K562 (cell line): ENCODE results near the gene GALNT9.

ENCODE experiments used
- CHCHD3 ChIP-seq: fragments of 250-450 bp; sonication (Bioruptor Pico); IDR thresholded peaks from 2 replicates; pipeline ENCODE4 v2.1.2; 2022; ENCODE audit warnings: mild to moderate bottlenecking
- CXXC5 ChIP-seq: fragments of 250-450 bp; sonication (Bioruptor Pico); IDR thresholded peaks from 2 replicates; pipeline ENCODE4 v1.8.0; 2022; ENCODE audit warnings: inconsistent platforms, mild to moderate bottlenecking, moderate library complexity
- FOXJ2 ChIP-seq: fragments of 200-800 bp; sonication (Bioruptor generic); IDR thresholded peaks from 2 replicates; pipeline ENCODE4 v1.6.1; 2016; ENCODE audit warnings: missing genetic modification characterization, missing compliant biosample characterization
- FOXK2 ChIP-seq, 2 experiments: fragments of 450-650 bp; IDR thresholded peaks in 1 of 2; conservative IDR thresholded peaks in 1 of 2; 2 replicates each; pipeline ENCODE4 v1.6.1; 2016; ENCODE audit warnings: low read depth in 2 of 2, mild to moderate bottlenecking in 1 of 2
- MEIS2 ChIP-seq: fragments of 450-650 bp; IDR thresholded peaks from 2 replicates; pipeline ENCODE4 v1.6.1; 2014; ENCODE audit warnings: mild to moderate bottlenecking; ENCODE audit not compliant: partially characterized antibody
- MYC ChIP-seq, 2 experiments: fragments of 250-450 bp in 1 of 2; sonication (Bioruptor Pico) in 1 of 2; IDR thresholded peaks; 2 replicates each; pipeline versions ENCODE4 v1.5.1 to v1.6.1; 2012 to 2021; ENCODE audit warnings: low read depth in 2 of 2, borderline replicate concordance in 1 of 2, improper control_type of control experiment in 1 of 2, low read length in 1 of 2, mild to moderate bottlenecking in 1 of 2, moderate library complexity in 1 of 2
- POU5F1 ChIP-seq: fragments of 150-350 bp; IDR thresholded peaks from 2 replicates; pipeline ENCODE4 v1.6.1; 2014; ENCODE audit warnings: borderline replicate concordance, low read length, low read depth, mild to moderate bottlenecking; ENCODE audit not compliant: partially characterized antibody
- TAF9B ChIP-seq: fragments of 450-650 bp; IDR thresholded peaks from 2 replicates; pipeline ENCODE4 v1.6.1; 2018; ENCODE audit warnings: mild to moderate bottlenecking; ENCODE audit not compliant: partially characterized antibody
- YY1 ChIP-seq, 3 experiments: IDR thresholded peaks; 2 replicates each; pipeline ENCODE4 v1.6.1; 2011; ENCODE audit warnings: low read length in 2 of 3, mild to moderate bottlenecking in 2 of 3, moderate library complexity in 2 of 3, borderline replicate concordance in 1 of 3, control low read depth in 1 of 3, low read depth in 1 of 3; ENCODE audit not compliant: insufficient read depth in 3 of 3, insufficient replicate concordance in 2 of 3, control insufficient read depth in 1 of 3, insufficient read length in 1 of 3; ENCODE audit errors: extremely low read depth in 1 of 3
- ZNF217 ChIP-seq: sonication (generic); formaldehyde crosslinking; IDR thresholded peaks from 2 replicates; pipeline ENCODE4 v1.8.0; 2022; ENCODE audit warnings: mild to moderate bottlenecking, missing genetic modification reagents
- ZNF324 ChIP-seq: fragments of 250-450 bp; sonication (Bioruptor Pico); IDR thresholded peaks from 2 replicates; pipeline ENCODE4 v1.4.0; 2020; ENCODE audit warnings: mild to moderate bottlenecking
- ZNF707 ChIP-seq: fragments of 250-450 bp; sonication (Bioruptor Pico); conservative IDR thresholded peaks from 2 replicates; pipeline ENCODE4 v1.8.0; 2022; ENCODE audit warnings: inconsistent platforms, mild to moderate bottlenecking, moderate library complexity

DNA sequence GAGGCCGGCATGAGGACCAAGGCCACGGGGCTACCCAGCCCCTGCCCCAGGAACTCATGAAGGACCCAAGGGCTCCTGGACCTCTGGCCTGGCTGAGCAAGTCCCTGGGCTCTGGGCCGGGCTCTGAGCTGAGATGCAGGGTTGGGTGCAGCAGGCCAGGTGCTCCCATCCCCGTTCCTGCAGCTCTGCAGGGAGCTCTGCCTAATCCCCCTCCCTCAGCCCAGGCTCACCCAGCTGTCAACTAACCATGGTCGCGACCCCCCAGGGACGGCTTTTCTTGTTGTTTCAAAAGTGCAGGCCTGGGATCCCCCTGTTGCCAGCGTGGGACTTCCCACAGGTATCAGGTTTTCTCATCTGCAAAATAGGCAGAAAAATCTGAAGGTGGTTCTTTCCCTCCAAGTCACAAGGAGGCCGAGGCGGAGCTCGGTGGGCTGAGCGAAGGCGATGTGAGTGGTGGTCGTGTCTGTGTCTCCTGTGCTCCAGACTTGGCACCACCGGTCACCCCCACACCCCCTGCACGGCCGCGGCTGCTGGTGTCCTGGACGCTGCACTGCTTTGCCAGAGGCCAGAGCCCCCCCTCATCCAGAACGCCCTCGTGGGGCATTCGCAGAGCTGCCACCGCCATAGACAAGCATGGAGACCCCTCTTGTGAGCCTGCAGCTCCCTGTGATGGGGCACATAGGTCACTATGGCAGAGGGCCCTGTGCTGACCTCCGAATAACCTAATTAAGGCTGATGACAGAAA is 22.5 kb upstream of the GALNT9 start:
- no peak for TF ChIP-seq POU5F1
- TF ChIP-seq ZNF324 (CRISPR knock-in tag): no peak
- no peak for TF ChIP-seq ZNF707 (CRISPR knock-in tag)
- TF ChIP-seq FOXK2 (conservative IDR thresholded peaks at IDR 0.05 in 1 of 2, IDR thresholded peaks at IDR 0.05 in 1 of 2; ENCODE audit: low read depth in 2 of 2): no peak
- TF ChIP-seq MYC (IDR thresholded peaks at IDR 0.05; ENCODE audit: low read depth, low read length): no peak
- no peak for TF ChIP-seq MYC (CRISPR knock-in tag; IDR thresholded peaks at IDR 0.05; ENCODE audit: borderline replicate concordance, low read depth)
- TF ChIP-seq FOXJ2: no peak
- TF ChIP-seq YY1 (IDR thresholded peaks at IDR 0.05; ENCODE audit: borderline replicate concordance in 1 of 3, control insufficient read depth in 1 of 3, extremely low read depth in 1 of 3, insufficient read depth in 3 of 3, insufficient read length in 1 of 3, insufficient replicate concordance in 2 of 3, low read depth in 1 of 3, low read length in 2 of 3): no peak
- no peak for TF ChIP-seq ZNF217 (CRISPR knock-in tag)
- TF ChIP-seq TAF9B: no peak
- TF ChIP-seq CXXC5 (CRISPR knock-in tag): no peak
- TF ChIP-seq MEIS2: no peak
- no peak for TF ChIP-seq CHCHD3 (CRISPR knock-in tag)
